HepG2 (cell line): ENCODE measurements around the gene MRPL14. TPM values are rescaled to one million over a fixed set of nuclear protein-coding genes. Genes with fewer than 3 reads are reported as not detected.

Experiments used
- ATF4 ChIP-seq, 2 experiments: fragments of 450-650 bp in 1 of 2; sonication (generic) in 1 of 2; formaldehyde crosslinking; IDR thresholded peaks; 2 replicates each; pipeline versions ENCODE4 v1.5.0 to v1.8.0; 2020 to 2022; ENCODE audit warnings: mild to moderate bottlenecking in 1 of 2, missing genetic modification reagents in 1 of 2
- E2F5 ChIP-seq: sonication (generic); formaldehyde crosslinking; conservative IDR thresholded peaks from 2 replicates; pipeline ENCODE4 v1.4.0; 2020; ENCODE audit warnings: missing genetic modification reagents
- FOXJ3 ChIP-seq: sonication (generic); formaldehyde crosslinking; IDR thresholded peaks from 2 replicates; pipeline ENCODE4 v1.4.0; 2020; ENCODE audit warnings: missing genetic modification reagents, mild to moderate bottlenecking, borderline replicate concordance
- GABPA ChIP-seq, 2 experiments: IDR thresholded peaks; 2 replicates each; pipeline ENCODE4 v1.6.1; 2011 to 2016; ENCODE audit warnings: low read depth in 2 of 2, low read length in 1 of 2, missing biosample characterization in 1 of 2, missing genetic modification characterization in 1 of 2
- HCFC1 ChIP-seq: fragments of 150-350 bp; IDR thresholded peaks from 2 replicates; pipeline ENCODE4 v1.6.1; 2014; ENCODE audit warnings: low read depth, low read length
- HNRNPH1 ChIP-seq: fragments of 200-400 bp; formaldehyde crosslinking; optimal IDR thresholded peaks from 2 replicates; pipeline ENCODE3; 2017; ENCODE audit warnings: mild to moderate bottlenecking, low read depth, low read length
- JUN ChIP-seq: sonication (generic); formaldehyde crosslinking; IDR thresholded peaks from 2 replicates; pipeline ENCODE4 v1.4.0; 2020; ENCODE audit warnings: mild to moderate bottlenecking, missing genetic modification reagents
- LRRFIP1 ChIP-seq: sonication (generic); formaldehyde crosslinking; conservative IDR thresholded peaks from 2 replicates; pipeline ENCODE4 v1.4.0; 2020; ENCODE audit warnings: missing genetic modification reagents
- MEIS1 ChIP-seq: sonication (generic); formaldehyde crosslinking; IDR thresholded peaks from 2 replicates; pipeline ENCODE4 v1.9.0; 2021; ENCODE audit warnings: mild to moderate bottlenecking, missing genetic modification reagents, moderate library complexity, borderline replicate concordance
- MTA1 ChIP-seq: sonication (generic); formaldehyde crosslinking; IDR thresholded peaks from 2 replicates; pipeline ENCODE4 v1.4.0; 2020; ENCODE audit warnings: missing genetic modification reagents, mild to moderate bottlenecking, borderline replicate concordance
- MZF1 ChIP-seq: sonication (generic); formaldehyde crosslinking; IDR thresholded peaks from 2 replicates; pipeline ENCODE4 v1.8.1; 2023; ENCODE audit warnings: mild to moderate bottlenecking, missing genetic modification reagents, borderline replicate concordance
- SOX6 ChIP-seq, 2 experiments: fragments of 450-650 bp in 1 of 2; sonication (generic) in 1 of 2; formaldehyde crosslinking in 1 of 2; IDR thresholded peaks; 2 replicates each; pipeline versions ENCODE4 v1.4.0 to v1.6.1; 2017 to 2020; ENCODE audit warnings: antibody characterized with exemption in 1 of 2, mild to moderate bottlenecking in 1 of 2, missing genetic modification reagents in 1 of 2
- TP53 ChIP-seq: sonication (generic); formaldehyde crosslinking; conservative IDR thresholded peaks from 2 replicates; pipeline ENCODE4 v1.4.0; 2020; ENCODE audit warnings: missing genetic modification reagents
- ZFP36L2 ChIP-seq: sonication (generic); formaldehyde crosslinking; IDR thresholded peaks from 2 replicates; pipeline ENCODE4 v1.4.0; 2020; ENCODE audit warnings: missing genetic modification reagents
- ZNF280D ChIP-seq: sonication (generic); formaldehyde crosslinking; IDR thresholded peaks from 2 replicates; pipeline ENCODE4 v1.5.1; 2020; ENCODE audit warnings: mild to moderate bottlenecking, missing genetic modification reagents
- ZNF530 ChIP-seq: sonication (generic); formaldehyde crosslinking; IDR thresholded peaks from 2 replicates; pipeline ENCODE4 v1.5.0; 2020; ENCODE audit warnings: low read depth, mild to moderate bottlenecking, missing genetic modification reagents
- ZNF792 ChIP-seq: IDR thresholded peaks from 2 replicates; pipeline ENCODE4 v1.6.1; 2016
- ZSCAN21 ChIP-seq: sonication (generic); formaldehyde crosslinking; IDR thresholded peaks from 2 replicates; pipeline ENCODE4 v1.8.0; 2022; ENCODE audit warnings: mild to moderate bottlenecking, missing genetic modification reagents, moderate library complexity, borderline replicate concordance
- polyA plus RNA-seq, 8 experiments: library from polyadenylated mRNA; depleted of rRNA in 3 of 8; stranded (reverse) in 7 of 8; unstranded in 1 of 8; fragments of >200 nt; fragmentation: Illumina TruSeq in 4 of 8; extraction: Trizol in 4 of 8; gene quantifications; 2 replicates each; pipeline versions ENCODE4 v1.2.1 to v1.2.3, GENCODE V29; 2011 to 2016; ENCODE audit warnings: low read depth in 4 of 8, missing spikeins in 1 of 8, mixed read lengths in 1 of 8; ENCODE audit not compliant: insufficient read depth in 1 of 8
- total RNA-seq, 5 experiments: library from RNA; depleted of rRNA; stranded (reverse); fragments of >200 nt; fragmentation: Illumina TruSeq; extraction: Trizol; gene quantifications; 2 replicates each; pipeline ENCODE4 v1.2.3, GENCODE V29; 2016; ENCODE audit warnings: low read depth in 1 of 5
- TF ChIP-seq, protein P1 (sequence below): sonication (generic); formaldehyde crosslinking; IDR thresholded peaks from 2 replicates; pipeline ENCODE4 v1.5.1; 2020; ENCODE audit warnings: mild to moderate bottlenecking, missing genetic modification reagents, borderline replicate concordance

Gene MRPL14
- total and polyA plus RNA-seq, 2 of the 13 experiments (the other 11 are each of a cell fraction or from before 2014, with no cell fraction given): 157 to 178 TPM

DNA sequence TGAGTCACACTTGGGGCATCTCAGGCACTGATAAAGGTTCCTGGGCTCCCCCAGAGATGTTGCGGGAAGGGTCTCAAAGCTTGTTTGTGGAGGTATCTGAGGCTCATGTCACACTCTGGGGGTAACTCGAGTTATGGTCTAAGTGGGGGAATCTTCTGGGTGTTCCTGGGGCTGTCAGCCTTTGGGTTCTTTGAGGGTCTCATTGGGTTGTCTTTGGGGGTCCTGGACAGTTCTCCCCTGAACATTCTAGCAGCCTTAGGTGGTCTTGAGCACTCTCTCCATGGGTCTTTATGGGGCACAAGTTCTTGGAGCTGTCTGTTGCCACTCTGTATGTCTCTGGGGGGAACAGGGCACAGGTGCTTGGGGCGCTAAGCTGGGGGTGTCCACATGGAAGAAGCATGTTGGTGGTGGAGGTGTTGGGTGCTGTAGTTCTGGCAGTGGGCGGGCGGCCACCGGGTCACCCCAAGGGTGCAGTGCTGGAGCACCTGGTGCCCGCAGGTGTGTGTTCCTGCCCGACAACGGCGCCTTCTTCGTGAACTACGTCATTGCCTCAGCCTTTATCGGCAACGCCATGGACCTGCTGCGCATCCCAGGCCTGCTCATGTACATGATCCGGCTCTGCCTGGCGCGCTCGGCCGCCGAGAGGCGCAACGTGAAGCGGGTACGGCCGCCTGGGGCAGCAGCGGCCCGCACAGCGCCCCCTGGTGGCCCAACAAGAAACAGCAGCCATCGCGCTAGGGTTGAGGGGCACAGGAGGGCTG is 24.3 kb upstream of the MRPL14 start (continued):
- TF ChIP-seq ATF4 (CRISPR knock-in tag; IDR thresholded peaks at IDR 0.05) (no peak), HCFC1 (no peak), MTA1 (peak; percentile 57; the same call in 1 of the 2 replicates), MZF1 (CRISPR knock-in tag) (no peak), ZNF792 (CRISPR knock-in tag) (peak; percentile 45; the same call in 1 of the 2 replicates), TP53 (CRISPR knock-in tag) (no peak), LRRFIP1 (no peak), HNRNPH1 (no peak), ZNF530 (no peak), ZNF280D (CRISPR knock-in tag) (peak; percentile 40; the same call in 1 of the 2 replicates), MEIS1 (CRISPR knock-in tag) (peak; percentile 32; the same call in 1 of the 2 replicates), JUN (CRISPR knock-in tag) (no peak), FOXJ3 (CRISPR knock-in tag) (no peak), SOX6 (IDR thresholded peaks at IDR 0.05) (no peak), SOX6 (CRISPR knock-in tag; IDR thresholded peaks at IDR 0.05) (peak; percentile 54), ZFP36L2 (CRISPR knock-in tag) (no peak), GABPA (IDR thresholded peaks at IDR 0.05; ENCODE audit: low read depth, low read length) (no peak), GABPA (CRISPR knock-in tag; IDR thresholded peaks at IDR 0.05; ENCODE audit: low read depth) (no peak), E2F5 (CRISPR knock-in tag) (no peak), ZSCAN21 (CRISPR knock-in tag) (peak; percentile 71; the same call in 1 of the 2 replicates)
- TF ChIP-seq, protein P1, sequence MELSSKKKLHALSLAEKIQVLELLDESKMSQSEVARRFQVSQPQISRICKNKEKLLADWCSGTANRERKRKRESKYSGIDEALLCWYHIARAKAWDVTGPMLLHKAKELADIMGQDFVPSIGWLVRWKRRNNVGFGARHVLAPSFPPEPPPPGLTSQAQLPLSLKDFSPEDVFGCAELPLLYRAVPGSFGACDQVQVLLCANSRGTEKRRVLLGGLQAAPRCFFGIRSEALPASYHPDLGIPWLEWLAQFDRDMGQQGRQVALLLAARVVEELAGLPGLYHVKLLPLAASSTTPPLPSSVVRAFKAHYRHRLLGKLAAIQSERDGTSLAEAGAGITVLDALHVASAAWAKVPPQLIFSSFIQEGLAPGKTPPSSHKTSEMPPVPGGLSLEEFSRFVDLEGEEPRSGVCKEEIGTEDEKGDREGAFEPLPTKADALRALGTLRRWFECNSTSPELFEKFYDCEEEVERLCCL: 0 out of 2 replicates have a peak, but pooled peaks have one; percentile 51
